HepG2 (cell line): ENCODE measurements around the gene CENATAC. TPM values are rescaled to one million over a fixed set of nuclear protein-coding genes. Genes with fewer than 3 reads are reported as not detected.

Source experiments
- CBFB ChIP-seq: sonication (generic); formaldehyde crosslinking; IDR thresholded peaks from 2 replicates; pipeline ENCODE4 v1.4.0; 2020; ENCODE audit warnings: missing genetic modification reagents
- FIP1L1 ChIP-seq: fragments of 200-400 bp; formaldehyde crosslinking; IDR thresholded peaks from 2 replicates; pipeline ENCODE4 v1.6.1; 2018; ENCODE audit warnings: low read depth, mild to moderate bottlenecking, low read length, moderate library complexity, borderline replicate concordance; ENCODE audit not compliant: insufficient read depth
- GFI1 ChIP-seq: sonication (generic); formaldehyde crosslinking; IDR thresholded peaks from 2 replicates; pipeline ENCODE4 v1.5.0; 2020; ENCODE audit warnings: missing genetic modification reagents, mild to moderate bottlenecking, borderline replicate concordance
- GLMP ChIP-seq: sonication (generic); formaldehyde crosslinking; IDR thresholded peaks from 2 replicates; pipeline ENCODE4 v1.9.0; 2021; ENCODE audit warnings: missing genetic modification reagents, mild to moderate bottlenecking, borderline replicate concordance
- MTF2 ChIP-seq: sonication (generic); formaldehyde crosslinking; IDR thresholded peaks from 2 replicates; pipeline ENCODE4 v1.5.0; 2020; ENCODE audit warnings: missing genetic modification reagents, borderline replicate concordance
- MYPOP ChIP-seq: sonication (generic); formaldehyde crosslinking; IDR thresholded peaks from 2 replicates; pipeline ENCODE4 v1.8.1; 2023; ENCODE audit warnings: mild to moderate bottlenecking, moderate library complexity, missing genetic modification reagents
- NFKBIZ ChIP-seq: IDR thresholded peaks from 2 replicates; pipeline ENCODE4 v1.6.1; 2018; ENCODE audit warnings: missing genetic modification reagents, missing compliant biosample characterization
- PTBP1 ChIP-seq: fragments of 200-400 bp; formaldehyde crosslinking; IDR thresholded peaks from 2 replicates; pipeline ENCODE4 v1.6.1; 2018; ENCODE audit warnings: low read length, low read depth; ENCODE audit not compliant: poor library complexity, severe bottlenecking
- RBM39 ChIP-seq: fragments of 200-400 bp; formaldehyde crosslinking; IDR thresholded peaks from one replicate; pipeline ENCODE4 v1.6.1; 2018; ENCODE audit warnings: antibody characterized with exemption, mild to moderate bottlenecking, low read depth, low read length; ENCODE audit not compliant: poor library complexity, severe bottlenecking
- SMC3 ChIP-seq: IDR thresholded peaks from 2 replicates; pipeline ENCODE4 v1.6.1; 2011; ENCODE audit warnings: low read length, improper control_type of control experiment
- TGIF2 ChIP-seq: IDR thresholded peaks from 2 replicates; pipeline ENCODE4 v1.6.1; 2016; ENCODE audit warnings: control low read depth, missing compliant biosample characterization
- TP53 ChIP-seq: sonication (generic); formaldehyde crosslinking; conservative IDR thresholded peaks from 2 replicates; pipeline ENCODE4 v1.4.0; 2020; ENCODE audit warnings: missing genetic modification reagents
- ZBTB21 ChIP-seq: sonication (generic); formaldehyde crosslinking; IDR thresholded peaks from 2 replicates; pipeline ENCODE4 v1.4.0; 2020; ENCODE audit warnings: missing genetic modification reagents
- ZC3H13 ChIP-seq: sonication (generic); formaldehyde crosslinking; IDR thresholded peaks from 2 replicates; pipeline ENCODE4 v1.8.1; 2023; ENCODE audit warnings: mild to moderate bottlenecking, missing genetic modification reagents, moderate library complexity
- ZFP90 ChIP-seq: sonication (generic); formaldehyde crosslinking; IDR thresholded peaks from 2 replicates; pipeline ENCODE4 v1.8.0; 2022; ENCODE audit warnings: missing genetic modification reagents, mild to moderate bottlenecking, inconsistent platforms, borderline replicate concordance
- ZKSCAN8 ChIP-seq: IDR thresholded peaks from 2 replicates; pipeline ENCODE4 v1.6.1; 2016; ENCODE audit warnings: borderline replicate concordance, missing genetic modification reagents, missing compliant biosample characterization
- ZNF101 ChIP-seq: sonication (generic); formaldehyde crosslinking; IDR thresholded peaks from 2 replicates; pipeline ENCODE4 v1.4.0; 2020; ENCODE audit warnings: mild to moderate bottlenecking, low read depth, missing genetic modification reagents, borderline replicate concordance
- ZNF205 ChIP-seq: IDR thresholded peaks from 2 replicates; pipeline ENCODE4 v1.6.1; 2018; ENCODE audit warnings: missing biosample characterization, missing genetic modification reagents
- ZNF280B ChIP-seq: sonication (generic); formaldehyde crosslinking; IDR thresholded peaks from 2 replicates; pipeline ENCODE4 v1.5.0; 2020; ENCODE audit warnings: missing genetic modification reagents, mild to moderate bottlenecking, borderline replicate concordance
- ZNF281 ChIP-seq: sonication (generic); formaldehyde crosslinking; IDR thresholded peaks from 2 replicates; pipeline ENCODE4 v1.4.0; 2020; ENCODE audit warnings: missing genetic modification reagents, borderline replicate concordance
- ZNF30 ChIP-seq: sonication (generic); formaldehyde crosslinking; IDR thresholded peaks from 2 replicates; pipeline ENCODE4 v1.5.0; 2020; ENCODE audit warnings: mild to moderate bottlenecking, missing genetic modification reagents
- ZNF333 ChIP-seq: sonication (generic); formaldehyde crosslinking; IDR thresholded peaks from 2 replicates; pipeline ENCODE4 v1.4.0; 2020; ENCODE audit warnings: mild to moderate bottlenecking, missing genetic modification reagents, borderline replicate concordance
- ZNF773 ChIP-seq: sonication (generic); formaldehyde crosslinking; IDR thresholded peaks from 2 replicates; pipeline ENCODE4 v1.4.0; 2020; ENCODE audit warnings: missing genetic modification reagents, borderline replicate concordance
- ZSCAN12 ChIP-seq: sonication (generic); formaldehyde crosslinking; IDR thresholded peaks from 2 replicates; pipeline ENCODE4 v1.9.0; 2021; ENCODE audit warnings: mild to moderate bottlenecking, missing genetic modification reagents
- polyA plus RNA-seq, 8 experiments: library from polyadenylated mRNA; depleted of rRNA in 3 of 8; stranded (reverse) in 7 of 8; unstranded in 1 of 8; fragments of >200 nt; fragmentation: Illumina TruSeq in 4 of 8; extraction: Trizol in 4 of 8; gene quantifications; 2 replicates each; pipeline versions ENCODE4 v1.2.1 to v1.2.3, GENCODE V29; 2011 to 2016; ENCODE audit warnings: low read depth in 4 of 8, missing spikeins in 1 of 8, mixed read lengths in 1 of 8; ENCODE audit not compliant: insufficient read depth in 1 of 8
- total RNA-seq, 5 experiments: library from RNA; depleted of rRNA; stranded (reverse); fragments of >200 nt; fragmentation: Illumina TruSeq; extraction: Trizol; gene quantifications; 2 replicates each; pipeline ENCODE4 v1.2.3, GENCODE V29; 2016; ENCODE audit warnings: low read depth in 1 of 5

Gene CENATAC
- total and polyA plus RNA-seq, 2 of the 13 experiments (the other 11 are each of a cell fraction or from before 2014, with no cell fraction given) = 21.7 to 25.0 TPM

- TF ChIP-seq ZNF333 (no peak), ZC3H13 (CRISPR knock-in tag) (peak; percentile 74; the same call in 1 of the 2 replicates), CBFB (CRISPR knock-in tag) (no peak), NFKBIZ (CRISPR knock-in tag) (no peak), SMC3 (no peak), ZNF280B (CRISPR knock-in tag) (no peak), ZFP90 (CRISPR knock-in tag) (no peak), TP53 (CRISPR knock-in tag) (no peak), ZSCAN12 (CRISPR knock-in tag) (no peak), RBM39 (no peak), ZNF205 (CRISPR knock-in tag) (no peak), PTBP1 (no peak), ZNF101 (no peak), MTF2 (CRISPR knock-in tag) (no peak), GFI1 (CRISPR knock-in tag) (no peak), ZNF30 (no peak), ZNF281 (peak; percentile 38; the same call in 1 of the 2 replicates), TGIF2 (0 out of 2 replicates have a peak, but pooled peaks have one; percentile 13), ZKSCAN8 (CRISPR knock-in tag) (0 out of 2 replicates have a peak, but pooled peaks have one; percentile 20), GLMP (CRISPR knock-in tag) (no peak), ZBTB21 (no peak), ZNF773 (CRISPR knock-in tag) (no peak), FIP1L1 (no peak), MYPOP (peak; percentile 66; the same call in 1 of the 2 replicates)
Measured at GRCh38 chr11:119029340-119030028, 31.5 kb downstream of the CENATAC start (continued).
